GM12878 (cell line): ENCODE measurements around the gene ECT2L.

Source experiments
- ZBTB40 ChIP-seq: fragments of 450-650 bp; IDR thresholded peaks from 2 replicates; pipeline ENCODE4 v1.6.1; 2016; ENCODE audit warnings: mild to moderate bottlenecking, moderate library complexity, borderline replicate concordance
- ZNF274 ChIP-seq: IDR thresholded peaks from one replicate; pipeline ENCODE4 v1.8.0; 2011; ENCODE audit not compliant: insufficient read length, insufficient read depth

GRCh38 chr6:138773177-138774091, 22.5 kb upstream of the ECT2L start, which contains the start of gene CCDC28A:
- TF ChIP-seq ZBTB40 (peak; percentile 96), ZNF274 (no peak)
